IMR-90 (cell line): ENCODE measurements around the gene MAGI2. TPM values are rescaled to one million over a fixed set of nuclear protein-coding genes. Genes with fewer than 3 reads are reported as not detected.

Experiments
- ATAC-seq: fragments of 200-7000 bp; cut with Tn5 transposase; 2 replicates; pipeline ENCODE4 v1.9.1; 2020; ENCODE audit warnings: low read depth, mild to moderate bottlenecking, moderate library complexity
- BruUV-seq: library from RNA; stranded (reverse); fragments of 400-500 nt; replicated peaks from 2 replicates; lab custom pipeline; 2021; lab: Mats Ljungman, UMichigan
- CTCF ChIA-PET: fragments of 300-600 bp; formaldehyde crosslinking; extraction: SDS; loops from one replicate; lab custom pipeline; 2021; ENCODE audit warnings: antibody characterized with exemption; lab: Yijun Ruan, JAX
- POLR2A ChIA-PET: fragments of 300-600 bp; sonication (Branson Sonifier 250); formaldehyde crosslinking; loops from one replicate; lab custom pipeline; 2022; ENCODE audit warnings: antibody characterized with exemption; ENCODE audit not compliant: unreplicated experiment; lab: Charles Lee
- DNase-seq: peaks from one replicate; pipeline ENCODE4 v3.0.0; 2013
- H2AFZ ChIP-seq: replicated peaks from 2 replicates; pipeline ENCODE3; 2013; ENCODE audit warnings: low read length, mild to moderate bottlenecking; ENCODE audit not compliant: poor library complexity
- H2AK5ac ChIP-seq: 2 replicates; pipeline ENCODE4 v1.6.1; 2013; ENCODE audit warnings: low read depth, low read length, inconsistent platforms
- H2AK9ac ChIP-seq: replicated peaks from 2 replicates; pipeline ENCODE3; 2013; ENCODE audit warnings: mild to moderate bottlenecking, low read depth, low read length, moderate library complexity; ENCODE audit not compliant: poor library complexity
- H2BK120ac ChIP-seq: 2 replicates; pipeline ENCODE4 v1.6.1; 2013; ENCODE audit warnings: low read depth, low read length, inconsistent platforms
- H2BK15ac ChIP-seq: 3 replicates; pipeline ENCODE4 v1.6.1; 2013; ENCODE audit warnings: low read depth, low read length, inconsistent platforms
- H2BK20ac ChIP-seq: 2 replicates; pipeline ENCODE4 v1.6.1; 2013; ENCODE audit warnings: low read depth, mild to moderate bottlenecking, inconsistent platforms, low read length, moderate library complexity
- H2BK5ac ChIP-seq: 2 replicates; pipeline ENCODE4 v1.6.1; 2013; ENCODE audit warnings: mild to moderate bottlenecking, low read depth, low read length, inconsistent platforms; ENCODE audit not compliant: poor library complexity, severe bottlenecking
- H3K14ac ChIP-seq: replicated peaks from 2 replicates; pipeline ENCODE4 v1.6.1; 2013; ENCODE audit warnings: low read depth, low read length, inconsistent platforms
- H3K18ac ChIP-seq: 2 replicates; pipeline ENCODE4 v1.6.1; 2013; ENCODE audit warnings: low read depth, low read length, control low read depth
- H3K23ac ChIP-seq: 2 replicates; pipeline ENCODE4 v1.6.1; 2013; ENCODE audit warnings: low read depth, low read length, inconsistent platforms
- H3K27ac ChIP-seq: 2 replicates; pipeline ENCODE4 v1.5.1; 2013; ENCODE audit warnings: mild to moderate bottlenecking, control low read depth, low read length; ENCODE audit not compliant: insufficient read depth
- H3K27me3 ChIP-seq: 2 replicates; pipeline ENCODE4 v1.6.1; 2013; ENCODE audit warnings: low read length; ENCODE audit not compliant: control insufficient read depth, insufficient read depth
- H3K36me3 ChIP-seq: 2 replicates; pipeline ENCODE4 v1.6.1; 2013; ENCODE audit warnings: low read length, mixed read lengths; ENCODE audit not compliant: control insufficient read depth, insufficient read depth
- H3K4ac ChIP-seq: 2 replicates; pipeline ENCODE4 v1.6.1; 2013; ENCODE audit warnings: low read depth, low read length, inconsistent platforms
- H3K4me1 ChIP-seq: 2 replicates; pipeline ENCODE4 v1.6.1; 2013; ENCODE audit warnings: low read length, mixed read lengths; ENCODE audit not compliant: control insufficient read depth, insufficient read depth
- H3K4me2 ChIP-seq: 2 replicates; pipeline ENCODE4 v1.6.1; 2013; ENCODE audit warnings: low read depth, mild to moderate bottlenecking, control low read depth, low read length, moderate library complexity
- H3K4me3 ChIP-seq: 2 replicates; pipeline ENCODE4 v1.5.1; 2013; ENCODE audit warnings: low read depth, mild to moderate bottlenecking, control low read depth, low read length, moderate library complexity; ENCODE audit not compliant: insufficient read depth
- H3K56ac ChIP-seq: 2 replicates; pipeline ENCODE4 v1.6.1; 2013; ENCODE audit warnings: low read length, inconsistent platforms; ENCODE audit not compliant: insufficient read depth; ENCODE audit errors: extremely low read depth
- H3K79me1 ChIP-seq, 2 experiments: 2 replicates each; pipeline ENCODE4 v1.6.1; 2013; ENCODE audit warnings: low read length in 2 of 2, inconsistent platforms in 1 of 2, low read depth in 1 of 2
- H3K9ac ChIP-seq: 2 replicates; pipeline ENCODE4 v1.6.1; 2013; ENCODE audit warnings: low read depth, low read length, control low read depth
- H3K9me1 ChIP-seq: 2 replicates; pipeline ENCODE4 v1.6.1; 2013; ENCODE audit warnings: low read length, inconsistent platforms; ENCODE audit not compliant: insufficient read depth
- H3K9me3 ChIP-seq: 2 replicates; pipeline ENCODE4 v1.6.1; 2013; ENCODE audit warnings: low read length; ENCODE audit not compliant: control insufficient read depth, insufficient read depth
- H4K20me1 ChIP-seq: 2 replicates; pipeline ENCODE4 v1.6.1; 2013; ENCODE audit warnings: low read length, inconsistent platforms; ENCODE audit not compliant: insufficient read depth
- H4K5ac ChIP-seq: 2 replicates; pipeline ENCODE4 v1.6.1; 2013; ENCODE audit warnings: mild to moderate bottlenecking, low read depth, low read length, control low read depth
- H4K8ac ChIP-seq, 2 experiments: 2 replicates each; pipeline ENCODE4 v1.6.1; 2013; ENCODE audit warnings: low read depth in 2 of 2, low read length in 2 of 2, control low read depth in 1 of 2, inconsistent platforms in 1 of 2
- H4K91ac ChIP-seq: 2 replicates; pipeline ENCODE4 v1.6.1; 2013; ENCODE audit warnings: low read depth, low read length, inconsistent platforms; ENCODE audit not compliant: insufficient read depth
- BHLHE40 ChIP-seq: fragments of 150-350 bp; IDR thresholded peaks from 2 replicates; pipeline ENCODE4 v1.6.1; 2016; ENCODE audit warnings: mild to moderate bottlenecking, low read depth, low read length
- CEBPB ChIP-seq: IDR thresholded peaks from 2 replicates; pipeline ENCODE4 v1.6.1; 2012; ENCODE audit warnings: low read depth, low read length, improper control_type of control experiment
- CHD1 ChIP-seq: IDR thresholded peaks from 2 replicates; pipeline ENCODE4 v1.6.1; 2012; ENCODE audit warnings: low read depth, low read length, improper control_type of control experiment
- ELK1 ChIP-seq: fragments of 150-350 bp; IDR thresholded peaks from 2 replicates; pipeline ENCODE4 v1.6.1; 2016; ENCODE audit warnings: low read depth, mild to moderate bottlenecking, low read length, moderate library complexity, borderline replicate concordance
- FOS ChIP-seq: fragments of 150-350 bp; IDR thresholded peaks from 2 replicates; pipeline ENCODE4 v1.6.1; 2016; ENCODE audit warnings: low read depth, low read length
- MAFK ChIP-seq: IDR thresholded peaks from 2 replicates; pipeline ENCODE4 v1.6.1; 2012; ENCODE audit warnings: low read depth, low read length, improper control_type of control experiment
- MAZ ChIP-seq: IDR thresholded peaks from 2 replicates; pipeline ENCODE4 v1.6.1; 2012; ENCODE audit warnings: low read depth, mild to moderate bottlenecking, low read length, improper control_type of control experiment, moderate library complexity, borderline replicate concordance
- MXI1 ChIP-seq: IDR thresholded peaks from 2 replicates; pipeline ENCODE4 v1.6.1; 2012; ENCODE audit warnings: low read depth, mild to moderate bottlenecking, low read length, moderate library complexity, borderline replicate concordance
- NFE2L2 ChIP-seq: fragments of 150-350 bp; IDR thresholded peaks from 2 replicates; pipeline ENCODE4 v1.6.1; 2016; ENCODE audit warnings: low read depth, mild to moderate bottlenecking, low read length
- POLR2A ChIP-seq: IDR thresholded peaks from 2 replicates; pipeline ENCODE4 v1.6.1; 2012; ENCODE audit warnings: mild to moderate bottlenecking, low read depth, low read length
- RAD21 ChIP-seq: IDR thresholded peaks from 2 replicates; pipeline ENCODE4 v1.6.1; 2012; ENCODE audit warnings: low read length, improper control_type of control experiment
- RCOR1 ChIP-seq: IDR thresholded peaks from 2 replicates; pipeline ENCODE4 v1.6.1; 2012; ENCODE audit warnings: mild to moderate bottlenecking, low read length, improper control_type of control experiment; ENCODE audit not compliant: insufficient replicate concordance
- RFX5 ChIP-seq: IDR thresholded peaks from 2 replicates; pipeline ENCODE4 v1.8.0; 2012; ENCODE audit warnings: low read depth, mild to moderate bottlenecking, low read length, moderate library complexity
- SMC3 ChIP-seq: fragments of 150-350 bp; IDR thresholded peaks from 2 replicates; pipeline ENCODE4 v1.6.1; 2016; ENCODE audit warnings: low read depth, mild to moderate bottlenecking, antibody characterized with exemption, low read length, moderate library complexity
- WGBS, 2 experiments: methylation state at CpG; one replicate each; pipeline versions ENCODE4 v1.1.5 to v1.1.7; 2013; ENCODE audit warnings: missing lambda C conversion rate in 2 of 2; ENCODE audit not compliant: insufficient read length in 1 of 2; ENCODE audit errors: extremely low coverage in 2 of 2; 5-methylcytosine and 5-hydroxymethylcytosine counted together
- dilution Hi-C: fragments of 300-500 bp; cut with HindIII; formaldehyde crosslinking; loops from one replicate; pipeline ENCODE4 v1.14.3; 2018; ENCODE audit warnings: low sequenced_read_pairs; ENCODE audit not compliant: unreplicated experiment
- in situ Hi-C: fragments of 300-500 bp; cut with MboI; formaldehyde crosslinking; loops from 3 replicates; pipeline ENCODE4 v1.14.3; 2019; ENCODE audit warnings: low sequenced_read_pairs, inconsistent platforms, mixed read lengths
- intact Hi-C: fragments of 100-400 bp; cut with micrococcal nuclease; formaldehyde crosslinking; loops from 2 replicates; pipeline ENCODE4 v1.10.0; 2022
- polyA plus RNA-seq, 3 experiments: library from polyadenylated mRNA; depleted of rRNA; stranded (reverse); fragments of >200 nt; gene quantifications; 2 replicates each; pipeline ENCODE4 v1.2.3, GENCODE V29; 2012; ENCODE audit warnings: low replicate concordance in 1 of 3
- total RNA-seq: library from RNA; depleted of rRNA; stranded (reverse); fragments of >200 nt; gene quantifications from 2 replicates; pipeline ENCODE4 v1.2.3, GENCODE V29; 2012
- TF ChIP-seq, protein P1 (sequence below): conservative IDR thresholded peaks from 2 replicates; pipeline ENCODE4 v1.5.1; 2012; ENCODE audit warnings: mild to moderate bottlenecking, low read depth, low read length, improper control_type of control experiment
- TF ChIP-seq, protein P2 (sequence below): fragments of 150-350 bp; IDR thresholded peaks from 2 replicates; pipeline ENCODE4 v1.6.1; 2017; ENCODE audit warnings: mild to moderate bottlenecking, antibody characterized with exemption, low read length, low read depth

Gene MAGI2
- total and polyA plus RNA-seq, 2 of the 4 experiments (the other 2 are of a cell fraction): 2.5 to 17.9 TPM

DNA sequence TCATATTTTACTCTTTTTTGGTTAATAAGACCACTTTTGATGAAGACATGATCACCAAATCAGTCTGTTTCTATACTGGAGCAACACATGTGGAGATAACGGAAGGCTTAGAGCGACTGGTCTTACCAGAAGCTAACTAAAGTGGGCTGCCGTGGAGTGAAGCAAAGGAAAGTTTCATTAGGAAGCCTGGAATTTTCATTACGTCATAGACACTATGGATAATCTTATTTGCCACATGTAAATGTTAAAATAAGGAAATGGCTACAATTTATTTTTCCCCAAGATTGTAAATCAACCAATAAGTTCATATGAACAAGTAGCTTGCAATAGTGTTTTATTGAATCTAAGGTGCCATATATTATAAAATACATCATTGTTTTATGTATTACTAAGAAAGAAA lies 1469.5 kb downstream of the MAGI2 start:
- H2BK120ac ChIP-seq: no peak overlapping the region
- no peak overlapping the region for H3K56ac ChIP-seq
- CTCF ChIA-PET: no interaction called here
- no peak overlapping the region for H3K18ac ChIP-seq
- no peaks in the 10 kb centered on the region for H3K9me3 ChIP-seq
- H3K4me3 ChIP-seq: no peak overlapping the region
- H2AK9ac ChIP-seq: no peak overlapping the region
- no peak overlapping the region for H3K27ac ChIP-seq
- DNase-seq (no peak), ATAC-seq (no peak)
- H2BK15ac ChIP-seq: no peak overlapping the region
- in situ Hi-C loops (no loop called here), intact Hi-C loops (no loop called here), dilution Hi-C loops (no loop called here)
- no peak overlapping the region for H3K14ac ChIP-seq
- H3K79me1 ChIP-seq: no peaks in the 10 kb centered on the region
- no peak overlapping the region for H4K8ac ChIP-seq
- no TSS peak for BruUV-seq
- POLR2A ChIA-PET: no interaction called here
- H3K4me1 ChIP-seq: no peaks in the 10 kb centered on the region
- H3K9me1 ChIP-seq: no peaks in the 10 kb centered on the region
- no peaks in the 10 kb centered on the region for H3K36me3 ChIP-seq
- no peak overlapping the region for H3K4ac ChIP-seq
- no peak overlapping the region for H2BK5ac ChIP-seq
- no peaks in the 10 kb centered on the region for H4K20me1 ChIP-seq
- H2BK20ac ChIP-seq: no peak overlapping the region
- H4K5ac ChIP-seq: no peak overlapping the region
- H3K27me3 ChIP-seq: no peaks in the 10 kb centered on the region
- WGBS, 2 experiments: no CpG with 5 or more reads among the region's 4 CpGs
- no peak overlapping the region for H3K23ac ChIP-seq
- no peak overlapping the region for H3K9ac ChIP-seq
- H2AFZ ChIP-seq: no peak overlapping the region
- no peak overlapping the region for H3K4me2 ChIP-seq
- no peak overlapping the region for H2AK5ac ChIP-seq
- TF ChIP-seq SMC3 (no peak), RFX5 (no peak), ELK1 (no peak), FOS (no peak), BHLHE40 (no peak), RAD21 (no peak), MAZ (no peak), MAFK (no peak), NFE2L2 (no peak), MXI1 (no peak), POLR2A (no peak), RCOR1 (no peak), CEBPB (no peak), CHD1 (no peak)
- TF ChIP-seq, protein P1, sequence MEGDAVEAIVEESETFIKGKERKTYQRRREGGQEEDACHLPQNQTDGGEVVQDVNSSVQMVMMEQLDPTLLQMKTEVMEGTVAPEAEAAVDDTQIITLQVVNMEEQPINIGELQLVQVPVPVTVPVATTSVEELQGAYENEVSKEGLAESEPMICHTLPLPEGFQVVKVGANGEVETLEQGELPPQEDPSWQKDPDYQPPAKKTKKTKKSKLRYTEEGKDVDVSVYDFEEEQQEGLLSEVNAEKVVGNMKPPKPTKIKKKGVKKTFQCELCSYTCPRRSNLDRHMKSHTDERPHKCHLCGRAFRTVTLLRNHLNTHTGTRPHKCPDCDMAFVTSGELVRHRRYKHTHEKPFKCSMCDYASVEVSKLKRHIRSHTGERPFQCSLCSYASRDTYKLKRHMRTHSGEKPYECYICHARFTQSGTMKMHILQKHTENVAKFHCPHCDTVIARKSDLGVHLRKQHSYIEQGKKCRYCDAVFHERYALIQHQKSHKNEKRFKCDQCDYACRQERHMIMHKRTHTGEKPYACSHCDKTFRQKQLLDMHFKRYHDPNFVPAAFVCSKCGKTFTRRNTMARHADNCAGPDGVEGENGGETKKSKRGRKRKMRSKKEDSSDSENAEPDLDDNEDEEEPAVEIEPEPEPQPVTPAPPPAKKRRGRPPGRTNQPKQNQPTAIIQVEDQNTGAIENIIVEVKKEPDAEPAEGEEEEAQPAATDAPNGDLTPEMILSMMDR: no peak
- TF ChIP-seq, protein P2, sequence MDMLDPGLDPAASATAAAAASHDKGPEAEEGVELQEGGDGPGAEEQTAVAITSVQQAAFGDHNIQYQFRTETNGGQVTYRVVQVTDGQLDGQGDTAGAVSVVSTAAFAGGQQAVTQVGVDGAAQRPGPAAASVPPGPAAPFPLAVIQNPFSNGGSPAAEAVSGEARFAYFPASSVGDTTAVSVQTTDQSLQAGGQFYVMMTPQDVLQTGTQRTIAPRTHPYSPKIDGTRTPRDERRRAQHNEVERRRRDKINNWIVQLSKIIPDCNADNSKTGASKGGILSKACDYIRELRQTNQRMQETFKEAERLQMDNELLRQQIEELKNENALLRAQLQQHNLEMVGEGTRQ: no peak
- H4K91ac ChIP-seq: no peak overlapping the region
